Subcutaneous adipose tissue (tissue), 4 donors: ENCODE measurements around the gene CPHXL. TPM values are rescaled to one million over a fixed set of nuclear protein-coding genes. Genes with fewer than 3 reads are reported as not detected.

Experiments
- total RNA-seq, 4 donors: library from RNA; depleted of rRNA; stranded (reverse); fragments of >200 nt; gene quantifications; one replicate each; pipeline ENCODE4 v1.1.0, GENCODE V29; 2016
- TF ChIP-seq, protein P1 (sequence below): fragments of 450-650 bp; IDR thresholded peaks from one replicate; pipeline ENCODE4 v1.5.1; 2016; ENCODE audit warnings: low read depth, mild to moderate bottlenecking, control low read depth, antibody characterized with exemption, moderate library complexity

The CPHXL gene
- total RNA-seq, 4 donors from 2014 or later: not detected

DNA sequence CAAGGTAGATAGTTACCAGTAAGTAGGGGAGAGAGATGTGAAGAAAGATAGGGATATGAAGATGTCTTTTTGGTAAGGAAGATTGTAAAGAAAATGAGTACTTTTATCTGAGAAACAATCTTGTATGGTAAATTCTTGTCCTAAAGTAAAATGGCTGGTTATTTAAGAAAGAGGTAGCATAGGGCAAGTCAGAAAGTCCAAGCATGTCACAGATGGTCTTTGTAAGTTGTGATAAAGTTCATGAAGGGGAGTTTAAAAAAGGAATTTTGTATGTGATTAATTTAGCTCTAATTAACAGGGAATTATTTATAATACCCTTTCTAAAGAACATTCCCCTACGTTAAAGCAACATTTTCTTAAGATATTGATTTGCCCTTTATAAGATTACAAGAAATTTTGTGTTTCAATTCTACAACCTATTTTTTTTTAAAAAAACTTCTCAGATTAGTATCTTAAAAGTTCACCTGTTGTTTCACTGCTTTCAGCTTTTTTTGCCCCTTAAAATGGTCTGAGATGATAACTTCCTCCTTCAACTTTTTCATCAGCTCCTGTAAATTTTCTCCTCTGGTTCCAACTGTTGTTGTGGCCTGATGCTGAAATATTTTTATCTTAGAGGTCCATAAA is 16.2 kb upstream of the CPHXL start:
- TF ChIP-seq, protein P1, sequence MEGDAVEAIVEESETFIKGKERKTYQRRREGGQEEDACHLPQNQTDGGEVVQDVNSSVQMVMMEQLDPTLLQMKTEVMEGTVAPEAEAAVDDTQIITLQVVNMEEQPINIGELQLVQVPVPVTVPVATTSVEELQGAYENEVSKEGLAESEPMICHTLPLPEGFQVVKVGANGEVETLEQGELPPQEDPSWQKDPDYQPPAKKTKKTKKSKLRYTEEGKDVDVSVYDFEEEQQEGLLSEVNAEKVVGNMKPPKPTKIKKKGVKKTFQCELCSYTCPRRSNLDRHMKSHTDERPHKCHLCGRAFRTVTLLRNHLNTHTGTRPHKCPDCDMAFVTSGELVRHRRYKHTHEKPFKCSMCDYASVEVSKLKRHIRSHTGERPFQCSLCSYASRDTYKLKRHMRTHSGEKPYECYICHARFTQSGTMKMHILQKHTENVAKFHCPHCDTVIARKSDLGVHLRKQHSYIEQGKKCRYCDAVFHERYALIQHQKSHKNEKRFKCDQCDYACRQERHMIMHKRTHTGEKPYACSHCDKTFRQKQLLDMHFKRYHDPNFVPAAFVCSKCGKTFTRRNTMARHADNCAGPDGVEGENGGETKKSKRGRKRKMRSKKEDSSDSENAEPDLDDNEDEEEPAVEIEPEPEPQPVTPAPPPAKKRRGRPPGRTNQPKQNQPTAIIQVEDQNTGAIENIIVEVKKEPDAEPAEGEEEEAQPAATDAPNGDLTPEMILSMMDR: no peak

- TF ChIP-seq, protein P1: no peak
These were observed 7.3 kb upstream of the CPHXL start for GRCh38 chr16:75733305-75734211.

GRCh38 chr16:75732871-75733270 is 6.6 kb upstream of the CPHXL start:
- TF ChIP-seq, protein P1: no peak

DNA sequence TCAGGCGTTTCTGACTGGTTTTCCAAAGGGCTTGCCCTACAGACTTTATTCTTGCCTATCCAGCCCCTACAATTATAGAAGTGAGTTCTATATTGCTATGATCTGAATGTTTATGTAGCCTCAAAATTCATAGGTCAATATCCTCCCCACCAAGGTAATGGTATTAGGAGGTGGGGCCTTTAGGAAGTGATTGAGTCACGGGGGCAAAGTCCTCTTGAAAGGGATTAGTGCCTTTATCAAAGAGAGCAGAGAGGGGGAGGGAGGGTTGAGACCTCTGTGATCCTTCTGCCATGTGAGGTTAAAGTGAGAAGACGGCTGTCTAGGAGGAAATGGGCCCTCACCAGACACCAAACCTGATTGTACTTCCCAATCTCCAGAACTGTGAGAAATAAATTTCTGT is 931 bp upstream of the CPHXL start:
- TF ChIP-seq, protein P1: no peak

GRCh38 chr16:75718452-75718851 is 7.8 kb downstream of the CPHXL start:
- TF ChIP-seq, protein P1: no peak

- TF ChIP-seq, protein P1: no peak
These were observed 11.6 kb downstream of the CPHXL start for GRCh38 chr16:75714661-75715060.

GRCh38 chr16:75710344-75710743 is 15.9 kb downstream of the CPHXL start:
- TF ChIP-seq, protein P1: no peak
